Skeletal muscle tissue (tissue), 4 donors: ENCODE results near the gene KCNIP3. TPM values are rescaled to one million over a fixed set of nuclear protein-coding genes. Genes with fewer than 3 reads are reported as not detected.

Source experiments
- H3K27ac ChIP-seq: one replicate; pipeline ENCODE4 v1.7.0; 2013; ENCODE audit warnings: mild to moderate bottlenecking, low read depth, low read length, inconsistent platforms
- H3K27me3 ChIP-seq, 3 donors: one replicate each; pipeline ENCODE4 v1.7.0; 2013; ENCODE audit warnings: low read length in 3 of 3; ENCODE audit not compliant: control insufficient read depth in 3 of 3, insufficient read depth in 3 of 3
- H3K36me3 ChIP-seq, 3 donors: one replicate each; pipeline ENCODE4 v1.7.0; 2013; ENCODE audit warnings: low read length in 3 of 3; ENCODE audit not compliant: control insufficient read depth in 3 of 3, insufficient read depth in 3 of 3
- H3K4me1 ChIP-seq, 3 donors: one replicate each; pipeline ENCODE4 v1.7.0; 2013; ENCODE audit warnings: low read length in 3 of 3, mild to moderate bottlenecking in 3 of 3; ENCODE audit not compliant: control insufficient read depth in 3 of 3, insufficient read depth in 3 of 3
- H3K4me3 ChIP-seq, 3 donors: one replicate each; pipeline ENCODE4 v1.7.0; 2013; ENCODE audit warnings: low read length in 3 of 3
- H3K9ac ChIP-seq, 3 donors: one replicate each; pipeline ENCODE4 v1.7.0; 2013; ENCODE audit warnings: low read length in 3 of 3, mild to moderate bottlenecking in 3 of 3, moderate library complexity in 2 of 3, low read depth in 1 of 3
- H3K9me3 ChIP-seq, 3 donors: one replicate each; pipeline ENCODE4 v1.7.0; 2013; ENCODE audit warnings: low read length in 3 of 3; ENCODE audit not compliant: control insufficient read depth in 3 of 3
- total RNA-seq: library from RNA; depleted of rRNA; stranded (reverse); fragments of >200 nt; gene quantifications from one replicate; pipeline ENCODE4 v1.2.3, GENCODE V29; 2014
- donor health status: Osteomylitis.

Gene KCNIP3
- total RNA-seq: 2.1 TPM

DNA sequence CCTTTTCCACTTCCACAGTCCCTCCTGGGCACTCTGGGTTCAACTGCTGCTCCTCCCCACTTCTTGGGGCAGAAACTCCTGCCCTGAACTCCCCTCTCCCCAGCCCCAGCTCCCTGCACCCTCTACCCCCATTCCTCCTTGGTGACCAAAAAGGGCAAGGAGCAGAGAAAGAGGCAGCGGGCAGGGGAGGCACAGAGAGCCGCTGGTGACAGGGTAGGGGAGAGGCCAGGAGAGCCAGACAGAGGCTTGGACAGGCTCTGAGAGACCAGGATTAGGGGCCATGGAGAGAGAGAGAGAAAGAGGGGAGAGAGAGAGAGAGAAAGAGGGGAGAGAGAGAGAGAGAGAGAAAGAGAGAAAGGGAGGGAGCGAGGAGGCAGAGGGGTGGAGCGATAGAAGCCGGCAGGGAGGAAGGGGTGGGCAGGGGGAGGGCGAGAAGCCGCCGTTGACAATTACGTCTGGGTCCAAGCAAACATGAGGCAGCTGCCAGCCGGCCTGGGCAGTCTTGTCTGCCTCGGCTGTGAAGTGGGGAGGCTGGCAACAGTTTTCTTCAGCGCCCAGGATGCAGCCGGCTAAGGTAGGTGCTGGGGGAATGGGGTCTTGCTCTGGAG lies at the start of gene KCNIP3:
Gene KCNIP3 (plus strand): TSS at position 468 of the 608 bp plus-strand sequence. CDS start 92 bp downstream, at position 560.
- Histone ChIP-seq H3K27ac (no peak within 1 kb of the TSS), H3K36me3 (no peaks in the 10 kb centered on the region), H3K4me3 (no peak within 1 kb of the TSS), H3K9me3 (no peaks in the 10 kb centered on the region), H3K4me1 (no peaks in the 10 kb centered on the region), H3K9ac (no peak within 1 kb of the TSS), H3K27me3 (peaks cover 39 to 53% (median 41%) of the 10 kb centered on the region in 3 donors)

DNA sequence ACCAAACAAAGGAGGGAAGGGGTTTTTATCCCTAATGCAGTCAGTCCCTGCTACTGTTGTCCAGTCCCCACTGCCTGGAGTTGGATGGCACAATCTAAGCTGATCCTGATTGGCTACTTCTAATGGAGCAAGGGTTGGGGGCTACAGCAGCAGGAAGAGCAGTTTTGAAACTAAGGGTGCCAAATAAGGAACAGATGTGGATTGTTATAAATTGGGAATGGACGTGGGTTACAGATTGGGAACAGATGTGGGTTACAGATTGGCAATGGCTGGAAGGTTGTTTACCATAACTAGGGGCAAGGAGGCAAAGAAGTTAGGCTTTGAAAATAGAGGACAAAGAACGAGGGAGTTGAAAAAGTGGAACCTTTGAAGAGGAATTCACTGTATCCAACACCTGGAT lies 38.9 kb upstream of the KCNIP3 start:
- Histone ChIP-seq H3K4me1 (no peaks in the 10 kb centered on the region), H3K27ac (no peak overlapping the region), H3K36me3 (no peaks in the 10 kb centered on the region), H3K9ac (no peak overlapping the region), H3K9me3 (peaks cover 0 to 3% (median 0%) of the 10 kb centered on the region in 3 donors), H3K27me3 (no peaks in the 10 kb centered on the region), H3K4me3 (no peak overlapping the region)

GRCh38 chr2:95260028-95261023 lies 36.8 kb upstream of the KCNIP3 start:
- Histone ChIP-seq H3K4me3 (no peak overlapping the region), H3K9me3 (peaks cover 0 to 3% (median 0%) of the 10 kb centered on the region in 3 donors), H3K4me1 (no peaks in the 10 kb centered on the region), H3K27ac (no peak overlapping the region), H3K36me3 (no peaks in the 10 kb centered on the region), H3K27me3 (no peaks in the 10 kb centered on the region), H3K9ac (no peak overlapping the region)

GRCh38 chr2:95261602-95262001 lies 35.5 kb upstream of the KCNIP3 start:
- no peaks in the 10 kb centered on the region for H3K4me1 ChIP-seq
- no peak overlapping the region for H3K9ac ChIP-seq
- H3K27me3 ChIP-seq: no peaks in the 10 kb centered on the region
- no peaks in the 10 kb centered on the region for H3K36me3 ChIP-seq
- no peak overlapping the region for H3K4me3 ChIP-seq
- H3K27ac ChIP-seq: no peak overlapping the region
- H3K9me3 ChIP-seq: peaks cover 0 to 3% (median 0%) of the 10 kb centered on the region in 3 donors

DNA sequence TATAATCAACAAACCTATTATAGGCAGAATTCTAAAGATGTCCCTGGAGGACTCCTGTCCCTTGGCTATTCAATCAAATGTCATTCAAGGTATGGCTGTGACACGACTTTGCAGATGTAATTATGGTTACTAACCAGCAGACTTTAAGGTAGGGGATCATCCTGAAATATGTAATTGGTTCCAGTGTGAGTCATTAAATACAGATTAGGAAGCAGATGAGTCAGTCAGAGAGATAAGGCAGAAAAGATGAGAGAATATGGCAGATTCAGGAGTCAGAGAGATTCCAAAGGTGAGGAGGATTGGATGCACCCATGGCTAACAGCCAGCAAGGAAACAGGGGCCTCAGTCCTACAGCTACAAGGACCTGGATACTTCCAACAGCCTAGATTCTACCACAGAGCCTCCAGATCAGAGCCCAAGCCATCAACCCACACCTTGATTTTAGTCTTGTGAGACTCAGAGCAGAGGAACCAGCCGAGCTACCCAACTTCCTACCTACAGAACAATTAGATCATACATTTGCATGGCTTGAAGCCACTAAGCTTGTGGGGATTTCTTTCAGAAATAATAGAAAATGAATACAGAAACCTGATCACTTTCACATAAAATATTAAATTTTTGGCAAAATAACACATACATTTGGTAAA lies 34.1 kb upstream of the KCNIP3 start:
- no peaks in the 10 kb centered on the region for H3K27me3 ChIP-seq

GRCh38 chr2:95264624-95265023 lies 32.5 kb upstream of the KCNIP3 start:
- Histone ChIP-seq H3K27ac (no peak overlapping the region), H3K4me3 (no peak overlapping the region), H3K36me3 (no peaks in the 10 kb centered on the region), H3K9ac (no peak overlapping the region), H3K9me3 (no peaks in the 10 kb centered on the region), H3K4me1 (no peaks in the 10 kb centered on the region), H3K27me3 (no peaks in the 10 kb centered on the region)

More for the DNA sequence above, 34.1 kb upstream of the KCNIP3 start:
- Histone ChIP-seq H3K4me1 (no peaks in the 10 kb centered on the region), H3K9ac (no peak overlapping the region), H3K36me3 (no peaks in the 10 kb centered on the region), H3K27ac (no peak overlapping the region), H3K4me3 (no peak overlapping the region), H3K9me3 (peaks cover 0 to 3% (median 0%) of the 10 kb centered on the region in 3 donors)

DNA sequence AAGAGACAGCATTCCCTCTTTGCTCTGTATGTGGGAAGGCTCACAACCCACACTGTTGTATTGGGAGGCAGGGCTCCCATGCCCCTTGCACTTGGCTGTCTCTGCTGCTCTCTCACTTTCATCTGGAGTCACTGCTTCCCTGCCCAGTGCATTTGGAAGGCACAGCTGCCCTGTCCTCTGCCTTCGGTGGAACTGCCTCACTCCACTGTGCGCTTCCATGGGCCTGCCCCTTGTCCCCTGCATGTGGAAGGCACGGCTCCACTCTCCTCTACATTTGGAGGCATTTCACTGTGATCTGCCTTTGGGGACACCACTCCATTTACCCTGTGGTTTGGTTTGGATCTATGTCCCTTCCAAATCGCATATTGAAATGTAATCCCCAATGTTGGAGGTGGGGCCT lies 32.0 kb upstream of the KCNIP3 start:
- Histone ChIP-seq H3K9ac (no peak overlapping the region), H3K36me3 (no peaks in the 10 kb centered on the region), H3K4me3 (no peak overlapping the region), H3K27ac (no peak overlapping the region), H3K27me3 (no peaks in the 10 kb centered on the region), H3K4me1 (no peaks in the 10 kb centered on the region), H3K9me3 (no peaks in the 10 kb centered on the region)

- H3K27ac ChIP-seq: no peak overlapping the region
Measured at GRCh38 chr2:95266781-95267430, 30.2 kb upstream of the KCNIP3 start.

DNA sequence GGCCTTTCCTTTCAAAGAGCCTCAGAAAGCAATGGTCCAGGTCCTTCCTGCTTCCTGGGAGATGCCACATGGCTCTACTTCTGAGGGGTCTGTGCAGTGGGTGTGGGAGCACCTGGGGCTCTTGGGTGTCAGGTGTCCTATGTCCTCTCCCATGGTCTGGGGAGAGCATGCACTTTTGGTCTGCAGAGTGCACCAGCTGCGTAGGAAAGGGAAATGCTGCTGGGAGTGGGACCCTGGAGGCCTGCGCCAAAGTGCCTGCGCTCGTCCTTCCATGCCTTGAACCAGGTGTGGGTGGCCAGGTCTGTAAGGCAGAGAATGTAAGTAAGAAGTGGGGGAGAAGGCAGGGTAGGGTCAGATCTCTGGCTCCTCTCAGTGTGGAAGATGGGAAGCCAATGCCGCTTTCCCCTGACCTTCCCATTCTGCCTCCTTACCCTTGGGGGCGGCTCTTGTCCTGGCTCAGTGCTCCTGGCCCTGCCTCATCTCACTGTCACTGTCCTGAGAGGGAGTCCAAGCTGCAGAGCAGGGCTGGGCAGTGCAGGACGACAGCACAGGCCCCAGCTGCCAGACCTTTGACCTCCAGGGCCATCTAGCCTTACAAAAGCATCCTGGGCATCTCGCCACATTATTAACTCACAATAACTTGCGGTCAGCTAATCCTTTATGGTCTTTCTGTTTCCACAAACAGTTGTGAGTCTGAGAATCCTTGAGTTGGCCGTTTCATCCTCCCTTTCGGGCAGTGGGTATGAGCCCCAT lies 29.5 kb upstream of the KCNIP3 start:
- Histone ChIP-seq H3K9me3 (no peaks in the 10 kb centered on the region), H3K9ac (no peak overlapping the region), H3K36me3 (no peaks in the 10 kb centered on the region), H3K4me1 (no peaks in the 10 kb centered on the region), H3K4me3 (no peak overlapping the region), H3K27ac (no peak overlapping the region), H3K27me3 (no peaks in the 10 kb centered on the region)

More at GRCh38 chr2:95266781-95267430, 30.2 kb upstream of the KCNIP3 start:
- no peaks in the 10 kb centered on the region for H3K9me3 ChIP-seq
- H3K9ac ChIP-seq: no peak overlapping the region
- H3K4me1 ChIP-seq: no peaks in the 10 kb centered on the region
- no peaks in the 10 kb centered on the region for H3K27me3 ChIP-seq
- H3K36me3 ChIP-seq: no peaks in the 10 kb centered on the region
- no peak overlapping the region for H3K4me3 ChIP-seq
